ENCODE data around the gene TMEM237.

GRCh38 chr2:201685156-201685555, 41.9 kb upstream of the TMEM237 start:
- TF ChIP-seq CTCF (IDR thresholded peaks at IDR 0.05; ENCODE audit: low read depth, low read length, missing input control) (no peak), MAX (IDR thresholded peaks at IDR 0.05) (no peak), RAD21 (IDR thresholded peaks at IDR 0.05) (no peak), GABPA (IDR thresholded peaks at IDR 0.05 in 1 of 2, conservative IDR thresholded peaks at IDR 0.05 in 1 of 2) (no peak)

Data from liver (tissue), 3 donors.